NCI-H460 (cell line): Measurements from ENCODE around the gene PLPPR2. TPM values are rescaled to one million over a fixed set of nuclear protein-coding genes. Genes with fewer than 3 reads are reported as not detected.
"Not testable (repeated sequence)": the region's sequence is repeated elsewhere in the genome, so short reads cannot be mapped to it uniquely, and the experiment has no call there.

Experiments used
- DNase-seq: peaks from one replicate; pipeline ENCODE4 v3.0.0-alpha.2; 2016; ENCODE audit warnings: low read depth; ENCODE audit errors: extremely low read depth
- polyA plus RNA-seq: library from polyadenylated mRNA; depleted of rRNA; stranded (reverse); fragments of >200 nt; gene quantifications from 2 replicates; pipeline ENCODE4 v1.2.3, GENCODE V29; 2014; cell fraction: nucleus; rRNA removed
- total RNA-seq: library from RNA; depleted of rRNA; stranded (reverse); fragments of >200 nt; shearing (Covaris generic); gene quantifications from 2 replicates; pipeline ENCODE4 v1.2.3, GENCODE V29; 2014; rRNA removed

The PLPPR2 gene
- 8.0 and 8.4 TPM in 2 replicates for total RNA-seq
- 11.1 and 24.4 TPM in 2 replicates for polyA plus RNA-seq

- peak; percentile 83 for DNase-seq
These were observed at the start of gene PLPPR2 for GRCh38 chr19:11355160-11356073. Gene PLPPR2 (plus strand): TSS chr19:11355432. CDS start chr19:11357674, 2,242 bp downstream.

- DNase-seq, result no peak
These were observed 48.9 kb upstream of the PLPPR2 start for GRCh38 chr19:11306337-11306736.

DNA sequence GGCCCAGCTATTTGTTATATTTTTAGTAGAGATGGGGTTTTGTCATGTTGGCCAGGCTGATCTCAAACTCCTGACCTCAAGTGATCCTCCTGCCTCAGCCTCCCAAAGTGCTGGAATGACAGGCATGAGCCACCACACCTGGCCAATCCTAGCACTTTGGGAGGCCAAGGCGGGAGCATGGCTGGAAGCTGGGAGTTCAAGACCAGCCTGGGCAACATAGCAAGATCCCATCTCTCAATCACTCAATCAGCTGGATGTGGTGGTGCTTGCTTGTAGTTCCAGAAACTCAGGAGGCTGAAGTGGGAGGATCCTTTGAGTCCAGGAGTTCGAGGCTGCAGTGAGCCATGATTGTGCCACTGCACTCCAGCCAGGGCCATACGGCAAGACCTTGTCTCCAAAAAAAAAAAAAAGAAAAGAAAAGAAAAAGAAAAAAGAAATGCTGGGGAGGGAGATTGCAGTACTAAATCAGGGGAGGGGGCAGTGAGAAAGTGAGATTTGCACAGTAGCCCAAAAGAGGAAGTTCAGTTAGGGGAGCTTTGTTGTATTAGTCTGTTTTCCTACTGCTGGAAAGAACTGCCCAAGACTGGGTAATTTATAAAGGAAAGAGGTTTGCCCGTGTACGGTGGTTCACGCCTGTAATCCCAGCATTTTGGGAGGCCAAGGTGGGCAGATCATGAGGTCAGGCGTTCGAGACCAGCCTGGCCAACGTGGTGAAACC, 34.8 kb upstream of the PLPPR2 start:
- not testable (repeated sequence) for DNase-seq

DNA sequence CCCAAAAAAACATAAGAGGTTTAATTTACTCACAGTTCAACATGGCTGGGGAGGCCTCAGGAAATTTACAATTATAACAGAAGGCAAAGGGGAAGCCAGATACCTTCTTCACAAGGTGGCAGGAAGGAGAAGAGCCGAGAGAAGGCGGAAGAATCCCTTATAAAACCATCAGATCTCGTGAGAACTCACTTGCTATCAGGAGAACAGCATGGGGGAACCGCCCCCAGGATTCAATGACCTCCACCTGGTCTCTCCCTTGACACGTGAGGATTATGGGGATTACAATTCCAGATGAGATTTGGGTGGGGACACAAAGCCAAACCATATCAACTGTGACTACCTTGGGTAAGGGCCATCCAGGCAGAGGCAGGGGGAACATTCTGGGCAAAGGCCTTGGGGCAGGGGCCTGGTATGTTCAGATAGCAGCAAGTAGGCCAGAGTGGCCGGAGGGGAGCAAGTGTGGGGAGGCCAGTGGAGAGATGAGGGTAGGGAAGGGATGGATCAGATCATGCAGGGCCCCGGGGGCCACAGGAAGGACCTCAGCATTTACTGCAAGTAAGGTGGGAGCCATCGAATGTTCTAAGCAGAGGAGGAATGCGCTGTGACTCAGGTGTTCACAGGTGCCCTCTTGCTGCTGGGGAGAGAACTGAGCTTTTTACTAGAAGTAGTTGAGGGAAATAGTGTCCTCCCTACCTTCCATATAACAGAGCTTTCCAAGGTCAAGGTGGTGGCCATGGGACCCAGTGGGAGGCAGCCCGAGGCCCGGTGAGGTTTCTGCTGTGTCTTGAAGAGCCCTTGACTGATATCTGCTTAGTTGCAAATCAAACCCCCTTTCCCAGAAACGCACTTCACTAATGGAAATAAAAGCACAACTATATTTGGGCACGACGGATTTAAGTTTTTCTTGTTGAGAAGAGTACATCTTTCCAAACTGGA, 33.8 kb upstream of the PLPPR2 start:
- DNase-seq, result no peak

DNA sequence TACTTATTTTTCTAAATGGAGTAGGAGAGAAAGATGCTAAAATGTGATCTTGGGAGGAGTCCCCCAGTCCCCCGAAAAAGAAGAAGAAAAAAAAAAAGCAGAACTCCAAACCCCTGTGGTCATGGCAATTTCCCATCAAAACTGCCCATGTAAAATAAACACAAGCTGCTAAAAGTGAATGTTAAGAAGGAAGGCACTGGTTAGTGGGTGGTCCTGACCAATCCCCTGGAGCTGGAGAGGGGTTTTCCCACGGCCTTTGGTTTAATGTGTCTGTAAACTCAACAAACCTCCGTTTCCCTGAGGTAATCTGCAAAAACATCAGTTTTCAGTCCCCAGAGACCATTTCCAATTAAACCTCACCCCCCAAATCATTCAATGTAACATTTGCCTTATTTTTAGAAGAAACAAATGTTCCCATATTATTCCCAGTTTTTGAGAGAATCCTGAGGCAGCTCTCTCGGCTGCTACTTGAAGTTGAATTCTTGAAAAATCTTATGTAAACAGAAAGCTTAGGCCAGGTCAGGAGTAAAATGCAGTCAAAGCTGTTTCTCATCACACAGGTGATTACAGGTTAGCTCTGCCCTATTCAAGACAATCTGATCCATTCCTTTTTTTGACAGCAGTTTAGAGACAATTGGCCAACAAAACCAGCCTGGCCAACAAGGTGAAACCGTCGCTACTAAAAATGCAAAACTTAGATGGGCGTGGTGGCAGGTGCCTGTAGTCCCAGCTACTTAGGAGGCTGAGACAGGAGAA, 32.8 kb upstream of the PLPPR2 start:
- DNase-seq, result no peak

DNA sequence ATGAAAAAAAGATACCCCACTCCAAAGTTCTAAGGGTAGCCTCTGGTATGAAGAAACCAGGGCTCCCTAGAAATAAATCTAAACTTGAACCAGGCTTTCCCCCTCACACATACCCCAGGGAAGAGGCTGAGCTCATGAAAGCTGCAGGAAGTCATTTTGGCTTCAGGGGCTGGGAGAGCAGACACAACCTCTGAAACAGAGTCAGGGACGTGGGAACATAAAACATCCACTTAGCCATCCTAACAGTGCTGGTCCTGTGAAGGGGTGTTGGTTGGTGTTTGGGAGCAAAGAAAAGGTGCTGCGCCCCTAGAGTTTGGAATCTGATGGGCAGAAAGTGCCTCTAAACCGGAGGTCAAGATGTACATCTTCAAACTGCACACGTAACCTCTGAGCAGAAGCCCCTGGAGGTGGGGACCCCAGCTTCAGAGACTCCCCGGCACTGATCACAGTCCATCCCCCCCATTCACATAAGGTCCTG, 31.6 kb upstream of the PLPPR2 start:
- DNase-seq, result no peak

GRCh38 chr19:11324079-11324661, 31.1 kb upstream of the PLPPR2 start:
- peak; percentile 69 for DNase-seq

GRCh38 chr19:11324748-11325389, 30.4 kb upstream of the PLPPR2 start:
- no peak for DNase-seq

DNA sequence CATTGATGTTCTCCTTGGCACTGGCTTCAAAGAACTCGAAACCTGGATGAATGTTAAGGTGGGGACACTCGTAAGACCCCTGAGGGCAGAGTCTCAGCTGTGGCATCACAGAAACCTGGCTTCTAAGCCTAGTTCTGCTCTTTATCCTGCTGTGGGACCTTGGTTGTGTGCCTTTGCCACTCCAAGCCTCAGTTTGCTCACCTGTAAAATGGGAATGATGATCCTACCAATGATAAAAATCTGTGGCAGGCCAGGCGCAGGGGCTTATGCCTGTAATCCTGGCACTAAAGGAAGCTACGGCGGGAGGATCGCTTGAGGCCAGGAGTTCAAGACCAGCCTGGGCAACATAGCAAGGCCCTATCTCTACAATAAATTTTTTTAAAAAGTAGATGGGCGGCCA, 29.7 kb upstream of the PLPPR2 start:
- DNase-seq, result no peak

DNA sequence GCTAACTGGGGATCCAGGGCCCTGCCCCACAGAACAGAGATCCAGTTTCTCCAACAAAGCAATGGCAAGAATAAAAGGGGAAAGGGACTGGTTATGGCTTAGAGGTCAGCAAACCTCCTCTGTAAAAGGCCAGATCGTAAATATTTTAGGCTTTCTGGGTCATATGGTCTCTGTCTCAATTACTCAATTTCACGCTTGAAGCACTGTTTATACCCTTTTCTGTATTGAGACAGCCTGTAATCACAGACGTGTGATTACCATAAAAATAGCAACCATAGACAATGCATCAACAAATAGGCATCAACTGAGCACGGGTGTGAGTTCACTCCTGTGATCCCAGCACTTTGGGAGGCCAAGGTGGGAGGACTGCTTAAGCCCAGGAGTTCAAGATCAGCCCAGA, 25.1 kb upstream of the PLPPR2 start:
- no peak for DNase-seq

DNA sequence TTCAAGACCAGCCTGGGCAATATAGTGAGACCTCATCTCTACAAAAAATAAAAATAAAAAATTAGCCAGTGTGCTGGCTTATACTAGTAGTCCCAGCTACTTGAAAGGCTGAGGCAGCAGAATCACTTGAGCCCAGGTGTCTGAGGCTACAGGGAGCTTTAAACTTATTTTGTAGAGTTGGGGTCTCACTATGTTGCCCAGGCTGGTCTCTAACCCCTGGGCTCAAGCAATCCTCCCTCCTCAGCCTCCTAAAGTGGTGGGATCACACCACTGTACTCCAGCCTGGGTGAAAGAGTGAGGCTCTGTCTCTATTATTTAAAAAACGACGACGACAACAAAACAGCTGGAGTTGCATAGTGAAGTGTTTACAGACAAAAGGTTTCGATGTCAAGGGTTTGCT, 23.7 kb upstream of the PLPPR2 start:
- DNase-seq, result no peak

DNA sequence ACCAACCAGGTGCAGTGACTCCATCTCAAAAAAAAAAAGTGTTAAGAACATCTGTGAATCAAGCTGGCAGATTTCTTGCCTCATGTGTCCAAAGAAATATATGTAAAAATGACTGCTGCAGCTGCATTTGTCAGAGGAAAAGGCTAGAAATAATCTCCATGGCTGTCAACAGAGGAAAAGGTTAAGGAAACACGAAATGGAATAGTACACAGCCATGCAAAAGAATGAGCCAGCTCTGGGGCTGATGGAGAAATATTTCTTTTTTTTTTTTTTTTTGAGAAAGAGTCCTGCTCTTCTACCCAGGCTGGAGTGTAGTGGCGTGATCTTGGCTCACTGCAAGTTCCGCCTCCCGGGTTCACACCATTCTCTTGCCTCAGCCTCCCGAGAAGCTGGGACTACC, 22.4 kb upstream of the PLPPR2 start:
- no peak for DNase-seq

DNA sequence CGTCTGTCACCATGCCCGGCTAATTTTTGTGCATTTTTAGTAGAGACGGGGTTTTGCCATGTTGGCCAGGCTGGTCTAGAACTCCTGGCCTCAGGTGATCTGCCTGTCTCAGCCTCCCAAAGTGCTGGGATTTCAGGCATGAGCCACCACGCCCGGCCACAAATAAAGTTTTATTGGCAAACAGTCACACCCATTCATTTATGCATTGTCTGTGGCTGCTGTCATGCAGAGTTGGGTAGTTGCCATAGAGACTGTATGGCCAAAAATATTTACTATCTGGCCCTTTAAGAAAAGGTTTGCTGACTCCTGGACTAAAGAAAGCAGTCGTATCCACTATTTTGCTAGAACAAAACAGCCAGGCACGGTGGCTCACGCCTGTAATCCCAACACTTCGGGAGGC, 21.4 kb upstream of the PLPPR2 start:
- DNase-seq, result not testable (repeated sequence)

DNA sequence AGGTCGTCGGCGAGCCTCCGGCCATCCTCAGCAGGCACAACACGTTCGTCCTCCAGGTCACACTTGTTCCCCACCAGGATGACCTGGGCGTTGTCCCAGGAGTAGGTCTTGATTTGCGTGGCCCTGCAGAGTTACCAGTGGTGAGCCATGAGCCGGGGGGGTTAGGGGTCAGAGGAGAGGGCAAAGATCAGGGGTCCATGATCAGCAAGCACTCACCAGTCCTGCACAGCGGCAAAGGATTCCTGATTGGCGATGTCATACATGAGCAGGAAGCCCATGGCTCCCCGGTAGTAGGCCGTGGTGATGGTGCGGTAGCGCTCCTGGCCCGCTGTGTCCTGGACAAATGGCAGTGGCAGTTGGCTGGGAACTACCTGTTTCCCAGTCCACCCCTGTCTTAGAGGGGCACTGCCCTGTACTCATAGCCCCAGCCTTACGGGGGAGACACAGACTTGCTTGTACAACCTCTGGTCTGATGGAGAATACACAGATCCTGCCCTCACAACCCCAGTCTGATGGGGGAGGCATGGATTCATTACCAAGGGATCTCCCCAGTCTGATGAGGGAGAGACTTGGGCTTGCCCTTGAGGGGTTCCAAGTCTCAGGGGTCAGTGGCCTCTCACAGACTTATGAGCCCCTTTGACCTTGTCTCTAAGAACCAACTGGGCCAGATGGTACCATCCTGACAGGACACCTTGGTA, 19.6 kb upstream of the PLPPR2 start:
- DNase-seq, result no peak

- DNase-seq, result no peak
These were observed 18.2 kb upstream of the PLPPR2 start for GRCh38 chr19:11337080-11337479.

- DNase-seq, result no peak
These were observed 17.1 kb upstream of the PLPPR2 start for GRCh38 chr19:11338121-11338520.

DNA sequence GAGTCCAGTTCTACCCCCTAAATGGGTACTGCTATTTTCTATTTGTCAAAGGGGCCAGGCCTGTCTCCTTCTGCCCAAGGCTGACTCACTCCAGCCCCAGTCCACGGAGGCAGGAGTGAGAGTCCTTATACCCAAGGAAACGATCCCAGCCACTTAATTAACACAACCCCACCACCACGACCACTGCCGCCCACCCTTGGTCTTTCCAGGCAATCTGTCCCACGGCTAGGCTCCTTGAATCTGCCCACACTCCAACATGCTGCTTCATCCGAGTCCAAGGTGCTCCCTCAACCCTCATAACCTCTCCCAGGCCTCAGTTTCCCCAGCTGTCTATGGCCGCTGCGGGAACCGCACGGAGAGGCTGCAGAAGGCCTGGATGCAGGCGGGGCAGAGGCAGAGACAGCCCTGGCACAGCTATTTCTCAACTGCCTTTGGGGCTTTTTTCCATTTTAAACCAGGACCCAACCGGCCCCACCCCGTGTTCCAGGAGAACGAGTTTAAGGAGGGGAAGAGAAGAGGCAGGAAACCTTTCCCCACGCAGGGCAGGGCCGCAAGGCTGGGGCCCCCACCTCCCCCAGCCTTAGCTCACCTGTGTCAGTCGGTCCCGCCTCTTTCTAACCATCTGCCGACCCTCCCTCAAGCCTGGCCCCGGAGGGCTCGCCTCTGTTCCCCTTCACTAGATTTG, 16.5 kb upstream of the PLPPR2 start:
- no peak for DNase-seq
